Keratinocyte (primary cell): ENCODE measurements around the gene PRKAR2A. TPM values are rescaled to one million over a fixed set of nuclear protein-coding genes. Genes with fewer than 3 reads are reported as not detected.

Source experiments
- DNase-seq: peaks from one replicate; pipeline ENCODE4 v3.0.0-alpha.2; 2011; ENCODE audit warnings: low read depth, missing footprints, low spot score
- FAIRE-seq: peaks from 2 replicates; lab custom pipeline; 2011; peaks lifted over from hg19 to GRCh38; lab: Jason Lieb, UNC
- H2AFZ ChIP-seq: 2 replicates; pipeline ENCODE4 v1.6.0; 2012; ENCODE audit warnings: low read length, control low read depth, inconsistent platforms; ENCODE audit not compliant: control insufficient read depth
- H3K27ac ChIP-seq: 2 replicates; pipeline ENCODE4 v1.5.1; 2011; ENCODE audit warnings: low read length; ENCODE audit not compliant: control insufficient read depth, insufficient read depth
- H3K27me3 ChIP-seq: 3 replicates; pipeline ENCODE4 v1.6.0; 2011; ENCODE audit warnings: low read length; ENCODE audit not compliant: control insufficient read depth, insufficient read depth; ENCODE audit errors: extremely low read depth
- H3K36me3 ChIP-seq, 2 experiments: 2 replicates in 1 of 2; 3 replicates in 1 of 2; pipeline ENCODE4 v1.5.1; 2011; ENCODE audit warnings: low read length in 2 of 2, mild to moderate bottlenecking in 1 of 2; ENCODE audit not compliant: control insufficient read depth in 2 of 2, insufficient read depth in 2 of 2; ENCODE audit errors: extremely low read depth in 1 of 2
- H3K4me1 ChIP-seq: 3 replicates; pipeline ENCODE4 v1.5.1; 2011; ENCODE audit warnings: low read length; ENCODE audit not compliant: control insufficient read depth, insufficient read depth; ENCODE audit errors: extremely low read depth
- H3K4me2 ChIP-seq: 3 replicates; pipeline ENCODE4 v1.6.0; 2011; ENCODE audit warnings: low read depth, low read length; ENCODE audit not compliant: control insufficient read depth, insufficient read depth; ENCODE audit errors: extremely low read depth
- H3K4me3 ChIP-seq, 3 experiments: fragments of 200-600 bp in 1 of 3; sonication (generic) in 1 of 3; 2 replicates in 2 of 3; 3 replicates in 1 of 3; pipeline ENCODE4 v1.5.1; 2011 to 2016; ENCODE audit warnings: low read length in 3 of 3, mild to moderate bottlenecking in 3 of 3, control low read depth in 2 of 3, inconsistent platforms in 1 of 3, low read depth in 1 of 3, mixed read lengths in 1 of 3, mixed run types in 1 of 3, moderate library complexity in 1 of 3; ENCODE audit not compliant: control insufficient read depth in 2 of 3, insufficient read depth in 2 of 3; ENCODE audit errors: extremely low read depth in 1 of 3
- H3K79me2 ChIP-seq: 2 replicates; pipeline ENCODE4 v1.6.0; 2012; ENCODE audit warnings: low read length; ENCODE audit not compliant: control insufficient read depth, insufficient read depth
- H3K9ac ChIP-seq: 3 replicates; pipeline ENCODE4 v1.6.0; 2011; ENCODE audit warnings: low read length; ENCODE audit not compliant: control insufficient read depth, insufficient read depth; ENCODE audit errors: extremely low read depth
- H3K9me1 ChIP-seq: 3 replicates; pipeline ENCODE4 v1.6.0; 2011; ENCODE audit warnings: low read length; ENCODE audit not compliant: control insufficient read depth, insufficient read depth; ENCODE audit errors: extremely low read depth
- H3K9me3 ChIP-seq: 2 replicates; pipeline ENCODE4 v1.5.1; 2012; ENCODE audit warnings: low read depth, low read length; ENCODE audit not compliant: control insufficient read depth
- H4K20me1 ChIP-seq: 3 replicates; pipeline ENCODE4 v1.6.0; 2011; ENCODE audit warnings: low read length; ENCODE audit not compliant: control insufficient read depth, insufficient read depth; ENCODE audit errors: extremely low read depth
- EZH2 ChIP-seq: IDR thresholded peaks from one replicate; pipeline ENCODE4 v1.6.1; 2012; ENCODE audit warnings: inconsistent platforms, mild to moderate bottlenecking, low read length, moderate library complexity
- dilution Hi-C: fragments of 300-500 bp; cut with MboI; formaldehyde crosslinking; loops from one replicate; pipeline ENCODE4 v1.7.0; 2020; ENCODE audit warnings: low sequenced_read_pairs; ENCODE audit not compliant: extremely low pct_ligation_motif_present
- polyA plus RNA-seq, 5 experiments: library from polyadenylated mRNA; depleted of rRNA in 3 of 5; stranded (reverse) in 3 of 5; stranded (forward) in 1 of 5; unstranded in 1 of 5; fragments of >200 nt; gene quantifications; 1 replicate in 1 of 5; 2 replicates in 3 of 5; 3 replicates in 1 of 5; pipeline versions ENCODE4 v1.2.1 to v1.2.3, GENCODE V29; 2011 to 2012; ENCODE audit warnings: missing spikeins in 2 of 5, low read depth in 1 of 5, low replicate concordance in 1 of 5
- TF ChIP-seq, protein P1 (sequence below), 3 experiments: IDR thresholded peaks in 1 of 3; conservative IDR thresholded peaks in 1 of 3; optimal IDR thresholded peaks in 1 of 3; 2 replicates in 2 of 3; 3 replicates in 1 of 3; pipeline versions ENCODE3 to v1.5.1; 2011; ENCODE audit warnings: low read length in 3 of 3, mild to moderate bottlenecking in 3 of 3, moderate library complexity in 2 of 3, control low read depth in 1 of 3, inconsistent platforms in 1 of 3; ENCODE audit not compliant: insufficient read depth in 2 of 3; ENCODE audit errors: extremely low read depth in 1 of 3

Gene PRKAR2A
- polyA plus RNA-seq, 1 donor (not counting 4 experiments of a cell fraction or from before 2014, with no cell fraction given) = 23.2 TPM

- Histone ChIP-seq H3K9me3 (no peaks in the 10 kb centered on the region), H3K9ac (no peak overlapping the region), H3K4me3 (no peak overlapping the region), H3K27ac (no peak overlapping the region), H3K79me2 (peaks cover 95% of the 10 kb centered on the region), H3K9me1 (no peaks in the 10 kb centered on the region), H3K4me1 (peaks cover 4% of the 10 kb centered on the region), H3K4me2 (no peak overlapping the region), H3K36me3 (peaks cover 8 to 15% of the 10 kb centered on the region in 2 experiments), H2AFZ (no peak overlapping the region), H4K20me1 (peaks cover 29% of the 10 kb centered on the region), H3K27me3 (no peaks in the 10 kb centered on the region)
- TF ChIP-seq, protein P1, sequence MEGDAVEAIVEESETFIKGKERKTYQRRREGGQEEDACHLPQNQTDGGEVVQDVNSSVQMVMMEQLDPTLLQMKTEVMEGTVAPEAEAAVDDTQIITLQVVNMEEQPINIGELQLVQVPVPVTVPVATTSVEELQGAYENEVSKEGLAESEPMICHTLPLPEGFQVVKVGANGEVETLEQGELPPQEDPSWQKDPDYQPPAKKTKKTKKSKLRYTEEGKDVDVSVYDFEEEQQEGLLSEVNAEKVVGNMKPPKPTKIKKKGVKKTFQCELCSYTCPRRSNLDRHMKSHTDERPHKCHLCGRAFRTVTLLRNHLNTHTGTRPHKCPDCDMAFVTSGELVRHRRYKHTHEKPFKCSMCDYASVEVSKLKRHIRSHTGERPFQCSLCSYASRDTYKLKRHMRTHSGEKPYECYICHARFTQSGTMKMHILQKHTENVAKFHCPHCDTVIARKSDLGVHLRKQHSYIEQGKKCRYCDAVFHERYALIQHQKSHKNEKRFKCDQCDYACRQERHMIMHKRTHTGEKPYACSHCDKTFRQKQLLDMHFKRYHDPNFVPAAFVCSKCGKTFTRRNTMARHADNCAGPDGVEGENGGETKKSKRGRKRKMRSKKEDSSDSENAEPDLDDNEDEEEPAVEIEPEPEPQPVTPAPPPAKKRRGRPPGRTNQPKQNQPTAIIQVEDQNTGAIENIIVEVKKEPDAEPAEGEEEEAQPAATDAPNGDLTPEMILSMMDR (optimal IDR thresholded peaks at IDR 0.05 in 1 of 3, IDR thresholded peaks at IDR 0.05 in 1 of 3, conservative IDR thresholded peaks at IDR 0.05 in 1 of 3; ENCODE audit: extremely low read depth in 1 of 3, insufficient read depth in 2 of 3, low read length in 3 of 3) = no peak
- TF ChIP-seq EZH2 = no peak
- dilution Hi-C loops = no loop called here
- FAIRE-seq (no peak), DNase-seq (no peak)
Measured at GRCh38 chr3:48700731-48701405, 146.8 kb downstream of the PRKAR2A start.

DNA sequence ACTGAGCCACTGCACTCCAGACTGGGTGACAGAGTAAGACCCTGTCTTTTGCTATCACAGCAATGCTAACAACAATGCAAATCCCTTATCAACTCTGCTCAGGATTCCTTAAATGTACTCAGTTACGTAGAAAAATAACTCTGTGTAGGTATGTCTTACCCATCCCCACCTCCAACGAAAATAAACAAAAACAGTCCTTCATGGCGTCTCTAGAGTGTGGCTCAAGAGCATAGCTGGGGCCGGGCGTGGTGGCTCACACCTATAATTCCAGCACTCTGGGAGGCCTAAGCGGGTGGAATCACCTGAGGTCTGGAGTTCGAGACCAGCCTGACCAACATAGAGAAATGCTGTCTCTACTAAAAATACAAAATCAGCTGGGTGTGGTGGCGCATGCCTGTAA, 148.8 kb downstream of the PRKAR2A start:
- DNase-seq = no peak
- H2AFZ ChIP-seq = no peak overlapping the region
- peaks cover 14 to 27% of the 10 kb centered on the region in 2 experiments for H3K36me3 ChIP-seq
- no peak for TF ChIP-seq EZH2
- TF ChIP-seq, protein P1 (optimal IDR thresholded peaks at IDR 0.05 in 1 of 3, IDR thresholded peaks at IDR 0.05 in 1 of 3, conservative IDR thresholded peaks at IDR 0.05 in 1 of 3; ENCODE audit: extremely low read depth in 1 of 3, insufficient read depth in 2 of 3, low read length in 3 of 3) = no peak
- H3K27ac ChIP-seq = no peak overlapping the region
- H3K9me1 ChIP-seq = peaks cover 5% of the 10 kb centered on the region
- dilution Hi-C loops = no loop called here
- H3K4me1 ChIP-seq = peaks cover 21% of the 10 kb centered on the region
- H3K79me2 ChIP-seq = peaks cover 87% of the 10 kb centered on the region
- no peak overlapping the region for H3K9ac ChIP-seq
- H3K27me3 ChIP-seq = no peaks in the 10 kb centered on the region
- no peak overlapping the region for H3K4me2 ChIP-seq
- H3K9me3 ChIP-seq = no peaks in the 10 kb centered on the region
- FAIRE-seq = no peak
- no peak overlapping the region for H3K4me3 ChIP-seq
- peaks cover 43% of the 10 kb centered on the region for H4K20me1 ChIP-seq
